ENCODE results near the gene TIMM23B.
"Not testable (repeated sequence)": the region's sequence is repeated elsewhere in the genome, so short reads cannot be mapped to it uniquely, and the experiment has no call there.

The TIMM23B gene

GRCh38 chr10:49977756-49978155 is 35.9 kb downstream of the TIMM23B start:
- not testable (repeated sequence) for DNase-seq (ENCODE audit: low spot score)

DNA sequence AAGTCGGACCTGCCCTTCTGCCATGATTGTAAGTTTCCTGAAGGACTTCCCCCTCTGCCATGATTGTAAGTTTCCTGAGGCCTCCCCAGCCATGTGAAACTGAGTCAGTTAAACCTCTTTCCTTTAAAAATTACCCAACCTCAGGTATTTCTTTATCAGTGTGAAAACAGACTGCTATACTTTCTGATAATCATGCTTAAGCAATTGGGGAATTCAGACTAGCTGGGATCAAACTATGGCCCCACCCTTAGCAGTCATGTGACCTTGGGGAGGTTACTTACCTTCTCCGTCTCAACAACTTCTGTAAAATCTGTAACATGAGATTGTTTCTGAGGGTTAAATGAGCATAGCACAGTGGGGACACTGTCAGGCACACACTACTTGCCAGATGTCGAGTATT is 45.4 kb downstream of the TIMM23B start:
- not testable (repeated sequence) for DNase-seq (ENCODE audit: low spot score)

GRCh38 chr10:49988376-49988775 is 46.5 kb downstream of the TIMM23B start, which contains the start of gene AGAP6:
Gene AGAP6 (plus strand): TSS chr10:49988406. CDS start chr10:49988716, 310 bp downstream.
- DNase-seq (ENCODE audit: low spot score): not testable (repeated sequence)

GRCh38 chr10:49995321-49995720 is 53.5 kb downstream of the TIMM23B start:
- not testable (repeated sequence) for DNase-seq (ENCODE audit: low spot score)

- not testable (repeated sequence) for DNase-seq (ENCODE audit: low spot score)
These were observed 72.2 kb downstream of the TIMM23B start for GRCh38 chr10:50014024-50014423.

DNA sequence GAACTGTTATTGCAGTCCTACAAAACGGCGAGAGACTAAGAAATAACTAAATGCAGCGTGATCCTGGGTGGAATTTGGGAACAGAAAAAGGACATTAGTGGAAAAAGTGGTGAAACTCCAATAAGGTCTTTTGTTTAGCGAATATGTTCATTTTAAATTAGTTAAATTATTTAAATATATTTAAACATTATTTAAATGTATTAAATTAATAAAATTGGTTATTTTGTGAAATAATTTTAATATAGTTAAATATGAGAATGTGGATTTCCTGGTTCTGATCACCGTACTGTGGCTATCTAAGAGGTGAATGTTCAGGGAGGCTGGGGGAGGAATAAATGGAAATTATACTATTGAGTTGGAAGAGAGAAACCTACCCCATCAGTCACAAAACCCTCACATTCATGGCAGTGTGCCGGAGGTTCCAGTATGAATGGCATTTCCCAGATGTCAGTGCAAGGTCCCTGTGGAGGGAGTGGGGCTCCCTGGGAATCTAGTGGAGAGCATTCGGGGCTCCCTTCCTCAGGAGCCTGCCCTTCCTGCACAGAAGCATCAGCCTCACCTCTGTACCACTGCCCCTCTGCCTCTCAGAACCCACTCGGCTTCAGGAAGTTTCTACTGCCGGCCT is 73.9 kb downstream of the TIMM23B start:
- not testable (repeated sequence) for DNase-seq (ENCODE audit: low spot score)

- not testable (repeated sequence) for DNase-seq (ENCODE audit: low spot score)
These were observed 75.1 kb downstream of the TIMM23B start for GRCh38 chr10:50016926-50017325.

- not testable (repeated sequence) for DNase-seq (ENCODE audit: low spot score)
These were observed 75.8 kb downstream of the TIMM23B start for GRCh38 chr10:50017646-50018045.

- DNase-seq (ENCODE audit: low spot score): not testable (repeated sequence)
These were observed 77.4 kb downstream of the TIMM23B start for GRCh38 chr10:50019279-50019678.

DNA sequence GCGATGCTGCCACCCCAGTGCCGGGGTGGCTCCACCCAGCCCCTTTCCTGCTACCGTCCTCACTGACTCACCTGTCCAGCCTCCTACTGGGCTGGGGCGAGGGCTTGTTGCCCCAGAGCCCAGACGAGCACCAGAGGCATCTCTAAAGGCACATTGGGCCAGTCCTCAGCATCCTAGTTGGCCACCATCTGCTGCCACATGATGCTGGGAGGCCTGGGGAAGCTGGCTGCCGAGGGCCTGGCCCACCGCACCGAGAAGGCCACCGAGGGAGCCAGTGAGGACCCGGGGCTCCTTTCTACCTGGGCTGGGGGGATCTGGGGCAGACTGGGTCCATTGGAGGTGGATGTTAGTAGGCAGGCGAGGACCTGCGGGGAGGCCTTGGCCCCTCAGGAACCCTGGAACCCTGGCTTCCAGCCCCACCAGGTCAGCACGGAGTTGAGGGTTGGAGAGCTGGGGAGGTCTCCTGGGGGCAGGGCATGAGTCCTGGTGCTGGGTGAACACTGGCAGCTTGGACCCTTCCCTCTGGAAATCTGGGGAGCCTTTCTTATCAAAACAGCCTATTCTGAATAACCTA is 78.7 kb downstream of the TIMM23B start:
- not testable (repeated sequence) for DNase-seq (ENCODE audit: low spot score)

DNA sequence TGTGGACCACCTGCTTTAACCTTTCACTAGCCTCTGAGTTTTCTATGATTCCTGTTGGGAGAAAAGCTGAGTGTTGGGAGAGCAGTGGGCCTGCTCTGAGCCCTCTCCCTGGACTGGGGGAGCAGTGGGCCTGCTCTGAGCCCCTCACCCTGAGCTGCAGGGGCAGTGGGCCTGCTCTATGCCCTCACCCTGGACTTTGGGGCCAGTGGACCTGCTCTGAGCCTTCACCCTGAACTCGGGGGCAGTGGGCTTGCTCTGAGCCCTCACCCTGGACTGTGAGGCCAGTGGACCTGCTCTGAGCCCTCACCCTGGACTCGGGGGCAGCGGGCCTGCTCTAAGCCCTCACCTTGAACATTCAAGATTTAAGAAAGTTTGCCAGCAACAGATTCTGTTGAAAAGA is 79.8 kb downstream of the TIMM23B start:
- DNase-seq (ENCODE audit: low spot score): no peak

Measured in NAMALWA (cell line).